Inflammatory macrophage (primary cell): ENCODE measurements around the gene IL27RA.

Experiments
- DNase-seq, 2 donors: peaks; one replicate each; pipeline ENCODE4 v3.0.0-alpha.2; 2020 to 2022

IL27RA gene

GRCh38 chr19:14089412-14089661 is 57.8 kb downstream of the IL27RA start:
- no peak for DNase-seq

- DNase-seq, result peak; percentile 33 to 65
Observed at GRCh38 chr19:14089662-14090508, 58.3 kb downstream of the IL27RA start.

GRCh38 chr19:14090509-14091080 is 59.0 kb downstream of the IL27RA start, which contains the start of gene SAMD1:
SAMD1 (minus strand) TSS chr19:14090751.
- peak; percentile 51 to 52 for DNase-seq

- DNase-seq, result peak; percentile 60 to 81
Observed at GRCh38 chr19:14091081-14091812, 59.7 kb downstream of the IL27RA start.

GRCh38 chr19:14091813-14092462 is 60.4 kb downstream of the IL27RA start:
- DNase-seq, result no peak

- DNase-seq, result peak in 1 of 2 donors; percentile 3
Observed at GRCh38 chr19:14093117-14093823, 61.7 kb downstream of the IL27RA start.

GRCh38 chr19:14094854-14095253 is 63.3 kb downstream of the IL27RA start:
- DNase-seq, result no peak

- DNase-seq, result no peak
Observed at GRCh38 chr19:14096272-14096992, 64.9 kb downstream of the IL27RA start.

- DNase-seq, result no peak
Observed at GRCh38 chr19:14097532-14098151, 66.1 kb downstream of the IL27RA start.

GRCh38 chr19:14101003-14101545 is 69.5 kb downstream of the IL27RA start:
- DNase-seq, result no peak

- no peak for DNase-seq
Observed at GRCh38 chr19:14102102-14102696, 70.6 kb downstream of the IL27RA start.

- no peak for DNase-seq
Observed at GRCh38 chr19:14102756-14103155, 71.2 kb downstream of the IL27RA start.
